ENCODE measurements around the gene FBXL13.

- TF ChIP-seq CREB1 (CRISPR knock-in tag; IDR thresholded peaks at IDR 0.05; ENCODE audit: low read depth) (no peak), CTCF (conservative IDR thresholded peaks at IDR 0.05; ENCODE audit: low read depth in 2 of 2) (no peak), REST (IDR thresholded peaks at IDR 0.05; ENCODE audit: unreplicated experiment) (no peak), JUNB (IDR thresholded peaks at IDR 0.05; ENCODE audit: unreplicated experiment) (no peak), ZNF462 (CRISPR knock-in tag; IDR thresholded peaks at IDR 0.05) (no peak)
Measured at GRCh38 chr7:102849538-102849937, 225.1 kb downstream of the FBXL13 start.

All from GM23338 (cell line).